K562 (cell line): Measurements from ENCODE around the gene EXOC4. TPM values are rescaled to one million over a fixed set of nuclear protein-coding genes. Genes with fewer than 3 reads are reported as not detected.

Experiments
- ATAC-seq: fragments of 200-7000 bp; cut with Tn5 transposase; 3 replicates; pipeline ENCODE4 v1.9.1; 2020; ENCODE audit warnings: moderate library complexity
- BruUV-seq: library from RNA; stranded (reverse); fragments of 400-500 nt; replicated peaks from 2 replicates; lab custom pipeline; 2021; lab: Mats Ljungman, UMichigan
- CTCF ChIA-PET: fragments of 300-600 bp; formaldehyde crosslinking; extraction: SDS; loops from one replicate; lab custom pipeline; 2021; ENCODE audit warnings: low intra/inter-chr PET ratio; lab: Yijun Ruan, JAX
- POLR2A ChIA-PET: fragments of 300-600, 350-650 bp; sonication (Branson Sonifier 250); formaldehyde crosslinking; extraction: SDS; loops from one replicate; lab custom pipeline; 2021; ENCODE audit warnings: antibody characterized with exemption, inconsistent platforms; lab: Yijun Ruan, JAX
- DNase-seq, 4 experiments: peaks; one replicate each; pipeline versions ENCODE4 v3.0.0 to v3.0.0-alpha.2; 2011 to 2018; ENCODE audit warnings: low spot score in 3 of 4, mixed read lengths in 3 of 4; ENCODE audit errors: extremely low read depth in 1 of 4
- FAIRE-seq: peaks from 2 replicates; lab custom pipeline; 2011; peaks lifted over from hg19 to GRCh38; lab: Jason Lieb, UNC
- H2AFZ ChIP-seq: 2 replicates; pipeline ENCODE4 v1.6.0; 2011; ENCODE audit warnings: low read depth, low read length, control low read depth, inconsistent platforms
- H3K27ac ChIP-seq: fragments of 200-600 bp; 3 replicates; pipeline ENCODE4 v1.8.0; 2011; ENCODE audit warnings: low read depth, mild to moderate bottlenecking, control low read depth, inconsistent platforms, low read length, moderate library complexity, mixed read lengths; ENCODE audit errors: extremely low read depth
- H3K27me3 ChIP-seq, 2 experiments: fragments of 300-600 bp in 1 of 2; 2 replicates in 1 of 2; 3 replicates in 1 of 2; pipeline versions ENCODE4 v1.6.0 to v1.8.0; 2011; ENCODE audit warnings: inconsistent platforms in 2 of 2, low read length in 2 of 2, mild to moderate bottlenecking in 1 of 2, mixed read lengths in 1 of 2, moderate library complexity in 1 of 2; ENCODE audit not compliant: control insufficient read depth in 2 of 2, insufficient read depth in 2 of 2
- H3K36me3 ChIP-seq: fragments of 300-600 bp; 3 replicates; pipeline ENCODE4 v1.8.0; 2011; ENCODE audit warnings: mild to moderate bottlenecking, low read length, inconsistent platforms; ENCODE audit not compliant: control insufficient read depth, insufficient read depth
- H3K4me1 ChIP-seq, 2 experiments: fragments of 200-600 bp in 1 of 2; replicated peaks in 1 of 2; 2 replicates in 1 of 2; 3 replicates in 1 of 2; pipeline versions ENCODE4 v1.5.1 to v1.8.0; 2011; ENCODE audit warnings: inconsistent platforms in 2 of 2, low read length in 2 of 2, mild to moderate bottlenecking in 1 of 2, mixed read lengths in 1 of 2, moderate library complexity in 1 of 2; ENCODE audit not compliant: control insufficient read depth in 2 of 2, insufficient read depth in 2 of 2
- H3K4me2 ChIP-seq: 2 replicates; pipeline ENCODE4 v1.6.1; 2011; ENCODE audit warnings: low read length, control low read depth, inconsistent platforms, mixed read lengths; ENCODE audit not compliant: insufficient read depth
- H3K4me3 ChIP-seq: fragments of 200-600 bp; sonication (generic), shearing (Covaris generic); 2 replicates; pipeline ENCODE4 v1.5.1; 2016; ENCODE audit warnings: control low read depth, inconsistent platforms
- H3K79me2 ChIP-seq: fragments of 200-600 bp; 3 replicates; pipeline ENCODE4 v1.8.0; 2011; ENCODE audit warnings: low read length, inconsistent platforms; ENCODE audit not compliant: control insufficient read depth, insufficient read depth
- H3K9ac ChIP-seq, 2 experiments: 2 replicates each; pipeline versions ENCODE4 v1.6.0 to v1.6.1; 2011; ENCODE audit warnings: low read depth in 2 of 2, low read length in 2 of 2, control low read depth in 1 of 2, inconsistent platforms in 1 of 2, mild to moderate bottlenecking in 1 of 2, mixed read lengths in 1 of 2; ENCODE audit not compliant: insufficient read depth in 1 of 2
- H3K9me1 ChIP-seq: one replicate; pipeline ENCODE4 v1.6.0; 2011; ENCODE audit warnings: inconsistent platforms, mild to moderate bottlenecking, low read length, moderate library complexity; ENCODE audit not compliant: control insufficient read depth, insufficient read depth
- H3K9me3 ChIP-seq: replicated peaks from 2 replicates; pipeline ENCODE4 v1.5.1; 2011; ENCODE audit warnings: low read depth, low read length, inconsistent platforms; ENCODE audit not compliant: control insufficient read depth, insufficient read depth
- H4K20me1 ChIP-seq: replicated peaks from 2 replicates; pipeline ENCODE4 v1.6.1; 2011; ENCODE audit warnings: low read length, inconsistent platforms, mixed read lengths; ENCODE audit not compliant: control insufficient read depth, insufficient read depth
- ATF7 ChIP-seq: fragments of 450-650 bp; IDR thresholded peaks from 2 replicates; pipeline ENCODE4 v1.7.1; 2014; ENCODE audit warnings: mild to moderate bottlenecking, moderate library complexity
- E2F8 ChIP-seq: fragments of 450-650 bp; IDR thresholded peaks from 2 replicates; pipeline ENCODE4 v1.7.1; 2018; ENCODE audit warnings: mild to moderate bottlenecking, low read depth; ENCODE audit not compliant: partially characterized antibody
- KAT7 ChIP-seq: sonication (generic); formaldehyde crosslinking; IDR thresholded peaks from 2 replicates; pipeline ENCODE4 v1.8.0; 2022; ENCODE audit warnings: missing genetic modification reagents, mild to moderate bottlenecking, borderline replicate concordance
- NFATC3 ChIP-seq: fragments of 450-650 bp; IDR thresholded peaks from 2 replicates; pipeline ENCODE4 v1.6.1; 2017; ENCODE audit warnings: mild to moderate bottlenecking
- RBM39 ChIP-seq: fragments of 200-400 bp; formaldehyde crosslinking; optimal IDR thresholded peaks from 2 replicates; pipeline ENCODE3; 2018; ENCODE audit warnings: low read depth, low read length
- RCOR1 ChIP-seq, 2 experiments: IDR thresholded peaks; 2 replicates each; pipeline ENCODE4 v1.6.1; 2012; ENCODE audit warnings: low read depth in 2 of 2, low read length in 2 of 2, borderline replicate concordance in 1 of 2, improper control_type of control experiment in 1 of 2
- SLC30A9 ChIP-seq: fragments of 250-450 bp; sonication (Bioruptor Pico); IDR thresholded peaks from 2 replicates; pipeline ENCODE4 v1.8.0; 2022; ENCODE audit warnings: mild to moderate bottlenecking, moderate library complexity
- SOX6 ChIP-seq: fragments of 450-650 bp; IDR thresholded peaks from 2 replicates; pipeline ENCODE4 v1.6.1; 2014; ENCODE audit warnings: mild to moderate bottlenecking
- STAT5B ChIP-seq: fragments of 250-450 bp; sonication (Bioruptor Pico); IDR thresholded peaks from 2 replicates; pipeline ENCODE4 v1.8.0; 2021; ENCODE audit warnings: mild to moderate bottlenecking, inconsistent platforms
- THAP12 ChIP-seq: fragments of 250-450 bp; sonication (Bioruptor Pico); IDR thresholded peaks from 2 replicates; pipeline ENCODE4 v1.9.0; 2021; ENCODE audit warnings: mild to moderate bottlenecking, inconsistent platforms
- TRIM24 ChIP-seq, 2 experiments: fragments of 450-650 bp; IDR thresholded peaks; 2 replicates each; pipeline ENCODE4 v1.6.1; 2016
- ZNF23 ChIP-seq: fragments of 250-450 bp; sonication (Bioruptor Pico); IDR thresholded peaks from 2 replicates; pipeline ENCODE4 v1.4.0; 2020; ENCODE audit warnings: mild to moderate bottlenecking
- ZNF395 ChIP-seq: fragments of 200-800 bp; sonication (Bioruptor generic); IDR thresholded peaks from 2 replicates; pipeline ENCODE4 v1.6.1; 2017; ENCODE audit warnings: missing genetic modification characterization, missing compliant biosample characterization
- ZNF707 ChIP-seq: fragments of 250-450 bp; sonication (Bioruptor Pico); conservative IDR thresholded peaks from 2 replicates; pipeline ENCODE4 v1.8.0; 2022; ENCODE audit warnings: inconsistent platforms, mild to moderate bottlenecking, moderate library complexity
- WGBS: fragments of 100-300 bp; shearing (Covaris generic); methylation state at CpG from one replicate; pipeline ENCODE4 v1.1.6; 2016; ENCODE audit warnings: low coverage, mixed read lengths; ENCODE audit not compliant: insufficient coverage; ENCODE audit errors: missing lambda C conversion rate; 5-methylcytosine and 5-hydroxymethylcytosine counted together
- in situ Hi-C: fragments of 300-500 bp; cut with MboI; formaldehyde crosslinking; loops from 4 replicates; pipeline ENCODE4 v1.15.0; 2018; ENCODE audit warnings: inconsistent platforms, mixed read lengths
- intact Hi-C: fragments of 100-400 bp; cut with micrococcal nuclease; formaldehyde crosslinking; loops from 2 replicates; pipeline ENCODE4 v1.14.2; 2022
- polyA plus RNA-seq, 8 experiments: library from polyadenylated mRNA; depleted of rRNA in 4 of 8; stranded (reverse) in 5 of 8; unstranded in 3 of 8; fragments of >200 nt; fragmentation: Nextera tagmentation in 2 of 8; fragmentation: Illumina TruSeq in 1 of 8; extraction: Ambion mirVana in 2 of 8; extraction: Trizol in 1 of 8; gene quantifications; 2 replicates each; pipeline versions ENCODE4 v1.2.1 to v1.2.3, GENCODE V29; 2011 to 2014; ENCODE audit warnings: inconsistent platforms in 1 of 8, missing spikeins in 1 of 8
- total RNA-seq, 7 experiments: library from RNA; depleted of rRNA in 6 of 7; stranded (reverse); fragments of >200 nt in 6 of 7; fragmentation: Illumina TruSeq in 2 of 7; extraction: Trizol in 2 of 7; gene quantifications; 2 replicates each; pipeline versions ENCODE4 v1.2.1 to v1.2.3, GENCODE V29; 2011 to 2021; ENCODE audit warnings: low replicate concordance in 1 of 7

The EXOC4 gene
- total and polyA plus RNA-seq, 9 of the 15 experiments (the other 6 are each of a cell fraction or from before 2014, with no cell fraction given) = 18.5 to 73.1 (median 46.6) TPM

- TF ChIP-seq E2F8 (no peak), TRIM24 (IDR thresholded peaks at IDR 0.05) (no peak), SLC30A9 (CRISPR knock-in tag) (no peak)
- TF ChIP-seq, all 486 proteins: peak for 3
Observed at GRCh38 chr7:133883591-133883990, 630.7 kb downstream of the EXOC4 start (continued).

GRCh38 chr7:133885213-133885612 is 632.3 kb downstream of the EXOC4 start:
- BruUV-seq = no TSS peak
- 70% methylated on average over 4 of the region's 5 CpGs for WGBS
- Histone ChIP-seq H3K9me3 (no peaks in the 10 kb centered on the region), H2AFZ (no peak overlapping the region), H4K20me1 (no peaks in the 10 kb centered on the region), H3K27me3 (no peaks in the 10 kb centered on the region), H3K9ac (no peak overlapping the region), H3K27ac (no peak overlapping the region), H3K79me2 (no peaks in the 10 kb centered on the region), H3K9me1 (no peaks in the 10 kb centered on the region), H3K4me3 (no peak overlapping the region), H3K36me3 (no peaks in the 10 kb centered on the region), H3K4me1 (peaks cover 4 to 10% of the 10 kb centered on the region in 2 experiments; a peak in 3 of 5 replicates), H3K4me2 (no peak overlapping the region)
- no peak for FAIRE-seq
- ChIA-PET POLR2A (no interaction called here), CTCF (no interaction called here)
- in situ Hi-C loops = no loop called here
- TF ChIP-seq ZNF707 (CRISPR knock-in tag) = no peak
- no peak for TF ChIP-seq THAP12 (CRISPR knock-in tag)
- TF ChIP-seq RCOR1 (IDR thresholded peaks at IDR 0.05; ENCODE audit: borderline replicate concordance in 1 of 2, low read depth in 2 of 2, low read length in 2 of 2) = no peak
- TF ChIP-seq ZNF23 (CRISPR knock-in tag) = no peak
- no peak for TF ChIP-seq SOX6
- TF ChIP-seq RBM39 = no peak
- no peak for TF ChIP-seq STAT5B (CRISPR knock-in tag)
- TF ChIP-seq ATF7 = no peak
- no peak for TF ChIP-seq KAT7 (CRISPR knock-in tag)
- TF ChIP-seq NFATC3 = no peak
- TF ChIP-seq ZNF395 = no peak
- TF ChIP-seq, all 486 proteins: peak for 0
- intact Hi-C loops = no loop called here
- ATAC-seq (no peak), DNase-seq (no peak)
